NCI-H128 (cell line): ENCODE data around the gene GMIP.

ENCODE experiments used
- DNase-seq: peaks from one replicate; lab custom pipeline; 2025; ENCODE audit not compliant: unreplicated experiment; lab: John Stamatoyannopoulos, UW

Gene GMIP

GRCh38 chr19:19661141-19661674 lies 17.8 kb upstream of the GMIP start:
- DNase-seq = no peak

- DNase-seq = no peak
Observed at GRCh38 chr19:19659646-19660245, 16.3 kb upstream of the GMIP start.

GRCh38 chr19:19657397-19657783 lies 13.9 kb upstream of the GMIP start:
- DNase-seq = no peak

- no peak for DNase-seq
Observed at GRCh38 chr19:19656451-19657396, 13.3 kb upstream of the GMIP start.

GRCh38 chr19:19655641-19656343 lies 12.3 kb upstream of the GMIP start:
- no peak for DNase-seq

GRCh38 chr19:19655051-19655594 lies 11.7 kb upstream of the GMIP start:
- DNase-seq = no peak

GRCh38 chr19:19654441-19654840 lies 11.0 kb upstream of the GMIP start:
- no peak for DNase-seq

- DNase-seq = no peak
Observed at GRCh38 chr19:19653597-19654147, 10.2 kb upstream of the GMIP start.

- DNase-seq = no peak
Observed at GRCh38 chr19:19652482-19653295, 9.2 kb upstream of the GMIP start.

- no peak for DNase-seq
Observed at GRCh38 chr19:19651076-19651475, 7.6 kb upstream of the GMIP start.

GRCh38 chr19:19650331-19650730 lies 6.9 kb upstream of the GMIP start:
- no peak for DNase-seq

- no peak for DNase-seq
Observed at GRCh38 chr19:19649580-19649995, 6.1 kb upstream of the GMIP start.

GRCh38 chr19:19649155-19649554 lies 5.7 kb upstream of the GMIP start:
- no peak for DNase-seq

GRCh38 chr19:19647037-19647835 lies 3.8 kb upstream of the GMIP start:
- DNase-seq = no peak

- no peak for DNase-seq
Observed at GRCh38 chr19:19645233-19645870, 1.9 kb upstream of the GMIP start.

GRCh38 chr19:19644054-19644388 lies 564 bp upstream of the GMIP start:
- DNase-seq = no peak

- DNase-seq = no peak
Observed at GRCh38 chr19:19642506-19643157, 825 bp downstream of the GMIP start.

- no peak for DNase-seq
Observed at GRCh38 chr19:19637523-19638251, 5.8 kb downstream of the GMIP start.
